Uterus (tissue), 4 donors: Measurements from ENCODE around the gene KCNN2. TPM values are rescaled to one million over a fixed set of nuclear protein-coding genes. Genes with fewer than 3 reads are reported as not detected.

Experiments used
- DNase-seq, 2 donors: peaks; one replicate each; pipeline ENCODE4 v3.0.0-alpha.2; 2019 to 2020
- H3K27ac ChIP-seq, 2 donors: fragments of 200-600 bp; sonication (generic); 1 replicate in 1 of 2; 2 replicates in 1 of 2; pipeline ENCODE4 v1.5.1; 2016 to 2018
- H3K27me3 ChIP-seq, 2 donors: fragments of 200-600 bp; sonication (generic); one replicate each; pipeline ENCODE4 v1.5.1; 2018 to 2019; ENCODE audit warnings: control low read depth in 1 of 2
- H3K36me3 ChIP-seq, 2 donors: fragments of 200-600 bp; sonication (generic); one replicate each; pipeline ENCODE4 v1.5.1; 2019; ENCODE audit warnings: control low read depth in 1 of 2
- H3K4me1 ChIP-seq, 2 donors: fragments of 200-600 bp; sonication (generic); one replicate each; pipeline ENCODE4 v1.5.1; 2018 to 2019; ENCODE audit warnings: control low read depth in 1 of 2
- H3K4me3 ChIP-seq, 2 donors: fragments of 200-600 bp; sonication (generic); 1 replicate in 1 of 2; 2 replicates in 1 of 2; pipeline ENCODE4 v1.5.1; 2018 to 2019; ENCODE audit warnings: mild to moderate bottlenecking in 1 of 2
- H3K9me3 ChIP-seq, 2 donors: fragments of 200-600 bp; sonication (generic); one replicate each; pipeline ENCODE4 v1.5.1; 2019; ENCODE audit warnings: control low read depth in 1 of 2
- POLR2A ChIP-seq, 2 donors: fragments of 450-650 bp; IDR thresholded peaks; one replicate each; pipeline ENCODE4 v1.6.1; 2016; ENCODE audit warnings: antibody characterized with exemption in 2 of 2, mild to moderate bottlenecking in 1 of 2, moderate library complexity in 1 of 2
- intact Hi-C: fragments of 100-400 bp; cut with DNase I; formaldehyde crosslinking; loops from one replicate; pipeline ENCODE4 v1.15.1; 2023; ENCODE audit warnings: low total_unique reads
- total RNA-seq, 4 donors: library from RNA; depleted of rRNA in 3 of 4; stranded (reverse); fragments of >200 nt in 3 of 4; gene quantifications; one replicate each; pipeline versions ENCODE4 v1.1.0 to v1.2.4, GENCODE V29; 2014 to 2023
- TF ChIP-seq, protein P1 (sequence below), 4 experiments: fragments of 200-600 bp in 2 of 4; fragments of 450-650 bp in 2 of 4; sonication (generic) in 2 of 4; IDR thresholded peaks; one replicate each; pipeline ENCODE4 v1.5.1; 2016 to 2019; ENCODE audit warnings: antibody characterized with exemption in 4 of 4, mild to moderate bottlenecking in 2 of 4, moderate library complexity in 1 of 4
- donor health status: DM: yes; HTN: yes; CAD: no.

The KCNN2 gene
- 1 to 10 TPM; 1.8 to 7.1 (median 4.9) TPM for total RNA-seq

DNA sequence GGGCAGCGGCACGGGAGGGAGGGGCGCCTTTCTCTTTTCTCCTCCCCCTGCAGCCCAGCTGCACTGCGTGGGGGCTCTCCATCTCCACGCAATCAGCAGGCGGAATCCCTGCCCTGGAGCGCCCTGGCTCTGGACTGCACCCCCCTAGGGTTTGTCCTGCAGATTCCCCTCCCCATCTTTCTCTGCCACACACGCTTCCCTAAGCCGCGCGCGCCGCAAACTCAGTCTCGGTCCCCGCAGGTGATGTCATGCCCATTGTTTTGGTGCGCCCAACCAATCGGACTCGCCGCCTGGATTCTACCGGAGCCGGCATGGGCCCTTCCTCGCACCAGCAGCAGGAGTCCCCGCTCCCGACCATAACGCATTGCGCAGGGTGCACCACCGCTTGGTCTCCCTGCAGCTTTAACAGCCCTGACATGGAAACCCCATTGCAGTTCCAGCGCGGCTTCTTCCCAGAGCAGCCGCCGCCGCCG is at the start of gene KCNN2:
KCNN2 (plus strand) TSS at position 347 of the 473 bp plus-strand sequence; CDS start at position 417, 70 bp downstream.
- peak within 1 kb of the TSS; percentile 42 to 47 for H3K4me3 ChIP-seq
- peak in 1 of 2 donors; percentile 34 for TF ChIP-seq POLR2A (IDR thresholded peaks at IDR 0.05)
- TF ChIP-seq, protein P1, sequence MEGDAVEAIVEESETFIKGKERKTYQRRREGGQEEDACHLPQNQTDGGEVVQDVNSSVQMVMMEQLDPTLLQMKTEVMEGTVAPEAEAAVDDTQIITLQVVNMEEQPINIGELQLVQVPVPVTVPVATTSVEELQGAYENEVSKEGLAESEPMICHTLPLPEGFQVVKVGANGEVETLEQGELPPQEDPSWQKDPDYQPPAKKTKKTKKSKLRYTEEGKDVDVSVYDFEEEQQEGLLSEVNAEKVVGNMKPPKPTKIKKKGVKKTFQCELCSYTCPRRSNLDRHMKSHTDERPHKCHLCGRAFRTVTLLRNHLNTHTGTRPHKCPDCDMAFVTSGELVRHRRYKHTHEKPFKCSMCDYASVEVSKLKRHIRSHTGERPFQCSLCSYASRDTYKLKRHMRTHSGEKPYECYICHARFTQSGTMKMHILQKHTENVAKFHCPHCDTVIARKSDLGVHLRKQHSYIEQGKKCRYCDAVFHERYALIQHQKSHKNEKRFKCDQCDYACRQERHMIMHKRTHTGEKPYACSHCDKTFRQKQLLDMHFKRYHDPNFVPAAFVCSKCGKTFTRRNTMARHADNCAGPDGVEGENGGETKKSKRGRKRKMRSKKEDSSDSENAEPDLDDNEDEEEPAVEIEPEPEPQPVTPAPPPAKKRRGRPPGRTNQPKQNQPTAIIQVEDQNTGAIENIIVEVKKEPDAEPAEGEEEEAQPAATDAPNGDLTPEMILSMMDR (IDR thresholded peaks at IDR 0.05): no peak
- no peaks in the 10 kb centered on the region for H3K36me3 ChIP-seq
- no peaks in the 10 kb centered on the region for H3K9me3 ChIP-seq
- peaks cover 0 to 6% of the 10 kb centered on the region in 2 donors for H3K27me3 ChIP-seq
- peak within 1 kb of the TSS; percentile 60 to 72 for H3K27ac ChIP-seq
- no peaks in the 10 kb centered on the region for H3K4me1 ChIP-seq
- intact Hi-C loops: no loop called here
- DNase-seq: peak; percentile 50 to 85

DNA sequence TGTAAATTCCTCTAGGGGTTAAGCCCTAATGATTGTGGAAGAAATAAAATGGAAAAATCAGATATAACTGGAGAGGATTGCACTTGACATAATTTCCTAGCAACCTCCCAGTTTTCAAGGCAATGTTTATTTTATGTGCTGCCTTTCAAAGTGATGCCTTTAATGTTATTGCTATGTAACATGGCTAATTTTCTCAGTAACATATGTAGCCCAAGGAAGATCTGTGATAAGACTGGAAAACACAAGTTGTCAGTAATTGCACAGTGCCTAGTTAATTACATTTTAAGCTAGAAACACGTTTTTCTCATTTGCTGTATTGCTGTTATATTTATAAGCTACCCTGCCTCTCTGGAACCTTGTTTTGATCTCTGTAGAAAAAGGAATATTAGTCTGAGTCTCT is 49.2 kb upstream of the KCNN2 start:
- no peaks in the 10 kb centered on the region for H3K9me3 ChIP-seq
- TF ChIP-seq, protein P1 (IDR thresholded peaks at IDR 0.05): no peak
- no peak for TF ChIP-seq POLR2A (IDR thresholded peaks at IDR 0.05)
- H3K4me1 ChIP-seq: no peaks in the 10 kb centered on the region
- H3K4me3 ChIP-seq: no peak overlapping the region
- intact Hi-C loops: no loop called here
- H3K36me3 ChIP-seq: no peaks in the 10 kb centered on the region
- DNase-seq: no peak
- H3K27ac ChIP-seq: no peak overlapping the region
- H3K27me3 ChIP-seq: no peaks in the 10 kb centered on the region

DNA sequence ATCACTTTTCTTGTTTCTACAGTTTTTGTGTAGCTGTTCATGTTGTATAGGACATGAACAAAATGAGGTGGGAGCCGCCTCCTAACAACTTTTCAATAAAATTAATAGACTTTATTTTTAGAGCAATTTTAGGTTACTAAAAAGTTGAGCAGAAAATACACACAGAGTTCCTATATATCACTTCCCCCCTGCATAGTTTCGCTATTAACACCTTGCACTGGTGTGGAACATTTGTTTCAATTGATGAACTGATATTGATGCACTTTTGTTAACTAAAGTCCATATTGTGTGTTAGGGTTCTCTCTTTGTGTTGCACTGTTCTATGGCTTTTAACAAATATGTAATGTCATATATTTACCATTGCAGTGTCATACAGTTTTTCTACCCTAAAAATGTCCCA is 47.8 kb upstream of the KCNN2 start:
- no peaks in the 10 kb centered on the region for H3K9me3 ChIP-seq
- no peaks in the 10 kb centered on the region for H3K36me3 ChIP-seq
- H3K27me3 ChIP-seq: no peaks in the 10 kb centered on the region
- no peaks in the 10 kb centered on the region for H3K4me1 ChIP-seq
- H3K27ac ChIP-seq: no peak overlapping the region
- TF ChIP-seq, protein P1 (IDR thresholded peaks at IDR 0.05): no peak
- no peak for TF ChIP-seq POLR2A (IDR thresholded peaks at IDR 0.05)
- intact Hi-C loops: no loop called here
- H3K4me3 ChIP-seq: no peak overlapping the region
- no peak for DNase-seq

DNA sequence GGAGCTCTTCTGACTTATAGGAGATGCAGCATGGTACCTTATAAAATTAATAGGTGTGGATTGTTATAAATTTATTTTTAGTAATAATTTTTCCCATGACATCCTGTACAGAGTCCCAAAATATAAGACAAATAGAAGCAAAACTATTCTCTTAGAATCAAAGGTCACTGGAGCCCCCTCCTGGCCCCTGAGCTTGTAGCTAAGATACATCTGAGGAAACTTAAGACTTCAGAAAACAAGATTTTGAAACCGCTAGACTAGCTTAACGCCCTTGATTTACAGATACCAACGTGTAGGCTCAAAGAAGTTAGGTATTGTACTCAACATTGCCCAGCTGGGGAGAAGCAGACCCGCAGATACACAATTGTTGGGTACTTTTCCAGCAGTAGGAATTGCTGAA is 45.7 kb upstream of the KCNN2 start:
- Histone ChIP-seq H3K4me3 (no peak overlapping the region), H3K9me3 (no peaks in the 10 kb centered on the region), H3K27ac (no peak overlapping the region), H3K27me3 (no peaks in the 10 kb centered on the region), H3K36me3 (no peaks in the 10 kb centered on the region), H3K4me1 (no peaks in the 10 kb centered on the region)
- no peak for DNase-seq
- intact Hi-C loops: no loop called here
- TF ChIP-seq POLR2A (IDR thresholded peaks at IDR 0.05): no peak
- TF ChIP-seq, protein P1 (IDR thresholded peaks at IDR 0.05): no peak

DNA sequence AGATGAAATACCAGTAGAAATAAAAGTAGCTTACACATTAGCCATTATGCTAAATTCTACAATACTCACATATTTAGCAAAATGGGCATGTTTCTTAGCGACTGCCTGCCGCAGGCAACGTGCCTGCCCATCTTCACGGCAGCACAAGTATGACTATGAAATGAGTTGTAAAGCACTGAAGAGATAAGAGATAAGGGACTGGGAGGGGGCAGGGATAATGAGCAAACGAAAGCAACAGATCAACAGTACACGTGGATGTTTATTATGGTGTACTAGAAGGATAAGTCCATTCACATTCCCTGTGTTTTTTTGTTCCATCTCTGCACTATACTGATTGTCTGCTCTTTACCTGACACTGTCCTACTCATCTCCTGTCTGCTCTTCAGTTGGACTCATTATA is 44.1 kb upstream of the KCNN2 start:
- H3K9me3 ChIP-seq: no peaks in the 10 kb centered on the region
- no peak overlapping the region for H3K27ac ChIP-seq
- no peak for DNase-seq
- H3K27me3 ChIP-seq: no peaks in the 10 kb centered on the region
- H3K36me3 ChIP-seq: no peaks in the 10 kb centered on the region
- intact Hi-C loops: no loop called here
- H3K4me3 ChIP-seq: no peak overlapping the region
- no peaks in the 10 kb centered on the region for H3K4me1 ChIP-seq
- TF ChIP-seq POLR2A (IDR thresholded peaks at IDR 0.05): no peak
- TF ChIP-seq, protein P1 (IDR thresholded peaks at IDR 0.05): no peak
